ENCODE results near the gene FBRSL1.

The FBRSL1 gene

GRCh38 chr12:132516095-132517012, 26.4 kb downstream of the FBRSL1 start:
- no peak overlapping the region for H3K4me3 ChIP-seq (ENCODE audit: low read length)
- TF ChIP-seq ZNF274 (IDR thresholded peaks at IDR 0.05; ENCODE audit: low read depth, low read length), result no peak

- TF ChIP-seq ZNF274 (IDR thresholded peaks at IDR 0.05; ENCODE audit: low read depth, low read length), result no peak
- H3K4me3 ChIP-seq (ENCODE audit: low read length), result no peak overlapping the region
Measured at GRCh38 chr12:132517013-132517739, 27.2 kb downstream of the FBRSL1 start.

DNA sequence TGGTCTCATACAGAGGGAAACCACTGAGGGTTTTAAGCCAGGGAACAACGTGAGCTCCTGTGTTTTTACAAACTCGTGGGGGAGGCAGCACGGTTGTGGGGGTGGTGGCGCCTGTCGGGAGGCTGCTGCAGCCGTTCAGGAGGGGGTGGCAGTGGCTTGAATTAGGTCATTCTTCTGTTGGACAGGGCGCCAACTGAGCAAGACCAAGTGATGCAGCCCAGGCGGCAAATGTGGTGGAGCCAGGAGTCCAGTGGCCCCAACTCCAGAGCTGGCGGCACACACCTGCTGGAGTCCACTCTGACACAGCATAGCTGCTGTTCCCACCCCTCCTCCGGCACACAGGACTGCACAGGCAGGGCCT, 27.8 kb downstream of the FBRSL1 start:
- H3K4me3 ChIP-seq (ENCODE audit: low read length), result no peak overlapping the region
- no peak for TF ChIP-seq ZNF274 (IDR thresholded peaks at IDR 0.05; ENCODE audit: low read depth, low read length)

DNA sequence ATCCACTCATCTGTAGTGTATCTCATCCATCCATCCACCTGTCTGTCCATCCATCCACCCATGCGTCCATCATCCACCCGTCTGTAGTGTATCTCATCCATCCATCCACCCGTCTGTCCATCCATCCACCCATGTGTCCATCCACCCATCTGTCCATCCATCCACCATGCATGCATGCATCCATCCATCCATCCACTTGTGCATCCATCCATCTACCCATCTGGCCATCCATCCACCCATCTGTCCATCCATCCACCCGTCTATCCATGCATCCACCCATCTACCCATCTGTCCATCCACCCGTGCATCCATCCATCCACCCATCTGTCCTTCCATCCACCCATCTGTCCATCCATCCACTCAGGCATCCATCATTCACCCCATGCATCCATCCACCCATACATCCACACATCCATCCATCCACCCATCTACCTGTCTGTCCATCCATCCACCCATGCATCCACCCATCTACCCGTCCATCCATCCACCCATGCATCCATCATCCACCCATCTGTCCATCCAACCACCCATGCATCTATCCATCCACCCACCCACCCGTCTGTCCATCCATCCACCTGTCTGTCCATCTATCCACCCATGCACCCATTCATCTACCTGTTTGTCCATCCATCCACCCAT, 28.5 kb downstream of the FBRSL1 start:
- TF ChIP-seq ZNF274 (IDR thresholded peaks at IDR 0.05; ENCODE audit: low read depth, low read length), result no peak
- no peak overlapping the region for H3K4me3 ChIP-seq (ENCODE audit: low read length)

GRCh38 chr12:132520421-132521199, 30.7 kb downstream of the FBRSL1 start:
- TF ChIP-seq ZNF274 (IDR thresholded peaks at IDR 0.05; ENCODE audit: low read depth, low read length), result no peak
- no peak overlapping the region for H3K4me3 ChIP-seq (ENCODE audit: low read length)

DNA sequence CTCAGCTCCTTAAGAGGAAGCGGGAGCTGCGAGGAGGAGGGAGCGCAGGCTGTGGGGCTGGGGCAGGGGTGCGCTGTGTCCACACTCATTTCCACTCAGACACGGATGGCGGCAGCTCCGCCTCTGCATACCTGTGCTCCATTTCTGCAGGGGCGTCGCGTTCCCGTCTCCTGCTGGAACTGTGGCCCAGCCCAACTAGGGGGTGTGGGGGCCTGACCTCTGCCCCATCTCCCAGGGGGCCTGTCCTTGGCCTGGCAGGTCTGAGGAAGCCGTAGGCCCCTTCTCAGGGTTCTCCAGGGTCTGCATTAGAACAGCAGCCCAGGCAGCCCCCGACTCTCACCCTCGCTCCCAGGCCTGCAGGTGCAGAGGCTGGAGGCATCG, 31.2 kb downstream of the FBRSL1 start:
- no peak for TF ChIP-seq ZNF274 (IDR thresholded peaks at IDR 0.05; ENCODE audit: low read depth, low read length)

DNA sequence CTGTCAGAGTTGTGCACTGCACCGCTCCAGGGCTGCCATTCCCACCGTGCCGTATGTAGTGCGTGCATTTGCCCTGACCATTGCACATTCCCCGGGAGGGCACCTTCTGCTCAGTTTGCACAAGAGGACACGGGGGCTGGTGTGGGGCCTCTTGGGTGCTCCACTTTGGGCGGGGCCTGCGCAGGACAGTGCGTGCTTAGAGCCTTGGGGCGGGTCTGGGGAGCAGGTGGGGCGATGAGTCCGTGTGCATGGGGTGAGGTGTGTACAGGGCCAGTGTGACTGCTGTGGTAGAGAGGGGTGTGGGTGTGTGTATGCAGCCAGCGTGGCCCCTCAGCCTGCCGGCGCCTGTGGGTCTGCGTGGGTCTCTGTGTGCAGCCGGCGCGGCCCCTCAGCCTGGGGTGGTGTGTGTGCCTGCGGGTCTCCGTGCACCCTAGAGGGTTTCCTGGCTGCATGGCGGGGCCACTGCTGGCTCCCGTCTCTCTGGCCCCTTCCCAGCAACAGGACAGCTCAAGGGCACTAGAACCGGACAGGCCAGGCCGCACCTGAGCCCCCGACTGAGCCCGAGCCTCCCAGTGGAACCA, 31.9 kb downstream of the FBRSL1 start:
- no peak overlapping the region for H3K4me3 ChIP-seq (ENCODE audit: low read length)
- no peak for TF ChIP-seq ZNF274 (IDR thresholded peaks at IDR 0.05; ENCODE audit: low read depth, low read length)

More for the DNA sequence above, 31.2 kb downstream of the FBRSL1 start:
- H3K4me3 ChIP-seq (ENCODE audit: low read length), result no peak overlapping the region

DNA sequence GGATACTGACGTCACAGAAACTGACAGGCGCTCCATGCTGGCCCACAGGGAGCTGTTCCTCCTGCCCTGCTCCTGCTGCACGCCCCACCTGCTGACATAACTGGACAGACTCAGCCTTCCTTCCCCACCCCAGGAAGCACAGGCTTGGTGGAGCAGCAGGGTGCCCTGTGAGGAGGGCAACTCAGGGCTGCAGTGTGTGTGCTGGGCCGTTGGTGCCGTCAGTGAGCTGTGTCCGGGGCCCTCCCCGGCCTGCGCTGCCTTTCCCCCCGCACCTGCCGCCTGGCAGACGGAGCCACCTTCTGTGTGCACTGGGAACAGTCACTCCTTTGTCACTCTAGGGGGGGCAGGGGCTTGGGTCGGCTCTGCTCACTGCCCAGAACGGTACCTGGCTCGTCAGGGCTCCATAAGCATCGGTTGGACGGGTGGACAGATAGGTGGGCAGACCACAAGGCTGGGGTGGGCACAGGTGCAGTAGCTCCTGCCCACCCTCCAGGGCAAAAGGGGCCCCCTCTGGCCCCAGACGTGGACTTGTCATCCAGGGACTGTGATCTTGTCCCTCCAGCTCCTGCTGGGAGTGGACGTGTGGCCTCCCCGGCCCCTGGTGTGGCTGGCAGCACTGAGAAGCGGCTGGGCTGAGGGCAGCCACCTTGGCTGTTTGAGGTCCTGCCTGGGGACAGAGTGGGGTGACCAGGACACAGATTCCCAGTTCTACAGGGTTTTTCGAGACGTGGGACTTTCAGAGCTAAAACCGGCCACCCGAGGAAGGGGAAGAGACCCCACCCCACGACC, 32.8 kb downstream of the FBRSL1 start:
- TF ChIP-seq ZNF274 (IDR thresholded peaks at IDR 0.05; ENCODE audit: low read depth, low read length), result no peak
- H3K4me3 ChIP-seq (ENCODE audit: low read length), result no peak overlapping the region

DNA sequence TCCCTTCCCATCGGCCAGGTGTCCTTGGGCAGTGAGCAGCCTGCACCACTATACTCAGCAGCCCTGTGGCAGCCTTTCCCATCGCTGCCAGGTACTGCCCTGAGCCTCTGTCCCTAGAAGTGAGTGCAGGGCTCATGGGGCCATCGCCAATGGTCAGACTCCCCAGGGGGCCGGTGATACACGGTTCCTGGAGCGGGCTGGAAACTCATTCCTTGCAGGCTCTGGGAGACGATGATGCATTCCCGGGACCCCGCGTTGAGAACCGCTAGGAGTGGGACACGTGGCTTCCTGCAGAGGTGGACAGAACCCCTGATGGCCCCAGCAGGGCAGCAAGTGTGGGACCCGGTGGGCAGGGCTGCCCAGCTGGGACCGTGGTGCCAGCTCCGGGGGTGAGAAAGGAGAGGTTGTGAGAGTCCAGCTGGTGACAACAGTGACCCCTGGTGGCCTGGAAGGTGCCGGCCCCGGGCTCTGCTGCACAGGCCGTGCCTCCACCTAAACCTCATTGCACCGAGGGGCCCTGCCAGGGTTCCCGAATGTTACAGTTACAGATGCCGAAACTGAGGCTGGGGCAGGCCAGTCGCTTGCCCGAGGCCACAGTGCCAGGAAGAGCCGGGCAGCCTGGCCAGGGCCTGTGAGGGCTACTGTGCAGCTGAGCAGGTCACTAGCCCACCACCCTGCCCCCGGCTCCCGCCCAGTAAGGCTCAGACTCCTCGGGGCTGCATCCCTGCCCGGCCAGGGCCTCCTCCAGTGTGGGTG, 33.8 kb downstream of the FBRSL1 start:
- no peak overlapping the region for H3K4me3 ChIP-seq (ENCODE audit: low read length)
- TF ChIP-seq ZNF274 (IDR thresholded peaks at IDR 0.05; ENCODE audit: low read depth, low read length), result no peak

- no peak overlapping the region for H3K4me3 ChIP-seq (ENCODE audit: low read length)
- TF ChIP-seq ZNF274 (IDR thresholded peaks at IDR 0.05; ENCODE audit: low read depth, low read length), result no peak
Measured at GRCh38 chr12:132524405-132524804, 34.5 kb downstream of the FBRSL1 start.

DNA sequence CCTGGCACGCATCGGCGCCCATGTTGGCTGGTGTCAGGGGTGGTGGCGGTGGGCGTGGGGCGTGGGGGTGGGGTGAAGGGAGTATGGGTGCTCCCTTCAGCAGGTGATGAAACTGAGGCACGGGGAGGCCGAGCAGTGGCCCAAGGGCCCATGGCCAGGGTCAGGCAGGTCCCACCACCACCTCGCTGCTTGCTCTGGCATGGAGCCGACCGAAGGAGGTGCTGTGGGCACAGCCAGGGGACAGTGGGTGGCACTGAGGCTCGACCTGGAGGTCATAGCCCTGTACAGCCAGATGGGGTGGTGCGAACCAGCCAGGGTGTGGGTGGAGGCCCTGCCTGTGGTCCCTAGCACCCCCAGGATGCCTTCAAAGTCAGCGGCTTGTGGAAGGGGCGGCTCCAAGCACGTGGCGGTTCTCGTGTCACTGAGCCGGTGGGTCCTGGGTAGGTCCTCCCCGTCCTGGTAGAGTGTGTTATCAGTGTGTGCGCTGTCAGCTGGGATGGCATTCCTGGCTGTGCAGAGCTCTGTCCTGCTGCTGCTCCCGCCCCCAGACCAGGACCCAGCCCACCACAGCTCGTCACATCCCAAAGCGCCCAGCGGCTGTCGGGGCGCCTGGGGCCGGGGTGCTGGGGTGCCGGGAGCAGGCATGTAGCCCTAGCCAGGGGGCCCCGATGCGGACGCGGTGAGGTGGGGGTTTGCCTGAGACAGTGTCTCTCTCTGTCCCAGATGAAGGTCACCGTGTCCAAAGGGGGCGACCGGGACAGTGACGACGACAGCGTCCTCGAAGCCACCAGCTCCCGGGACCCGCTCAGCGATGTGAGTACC, 35.3 kb downstream of the FBRSL1 start:
- H3K4me3 ChIP-seq (ENCODE audit: low read length), result no peak overlapping the region
- TF ChIP-seq ZNF274 (IDR thresholded peaks at IDR 0.05; ENCODE audit: low read depth, low read length), result no peak
